WERI-Rb-1 (cell line): ENCODE results near the gene U2AF1L4.

Experiments used
- DNase-seq: peaks from one replicate; pipeline ENCODE4 v3.0.0-alpha.2; 2020
- H3K27ac ChIP-seq: fragments of 250-450 bp; sonication (Bioruptor Pico); 2 replicates; pipeline ENCODE4 v1.5.1; 2020; ENCODE audit warnings: mild to moderate bottlenecking, moderate library complexity
- H3K27me3 ChIP-seq: fragments of 250-450 bp; sonication (Bioruptor Pico); 2 replicates; pipeline ENCODE4 v1.5.1; 2021; ENCODE audit warnings: mild to moderate bottlenecking, low read depth, moderate library complexity; ENCODE audit not compliant: insufficient read depth, severe bottlenecking
- H3K36me3 ChIP-seq: fragments of 250-450 bp; sonication (Bioruptor Pico); 2 replicates; pipeline ENCODE4 v1.5.1; 2020; ENCODE audit warnings: mild to moderate bottlenecking, moderate library complexity
- H3K4me3 ChIP-seq: 2 replicates; pipeline ENCODE4 v1.5.1; 2011; ENCODE audit warnings: low read depth, mild to moderate bottlenecking, control low read depth, low read length
- H3K9me3 ChIP-seq: fragments of 250-450 bp; sonication (Bioruptor Pico); 2 replicates; pipeline ENCODE4 v1.5.1; 2021; ENCODE audit warnings: mild to moderate bottlenecking, moderate library complexity; ENCODE audit not compliant: severe bottlenecking
- TF ChIP-seq, protein P1 (sequence below): IDR thresholded peaks from 2 replicates; pipeline ENCODE4 v1.5.1; 2011; ENCODE audit warnings: low read depth, mild to moderate bottlenecking, control low read depth, inconsistent platforms, low read length

The U2AF1L4 gene

DNA sequence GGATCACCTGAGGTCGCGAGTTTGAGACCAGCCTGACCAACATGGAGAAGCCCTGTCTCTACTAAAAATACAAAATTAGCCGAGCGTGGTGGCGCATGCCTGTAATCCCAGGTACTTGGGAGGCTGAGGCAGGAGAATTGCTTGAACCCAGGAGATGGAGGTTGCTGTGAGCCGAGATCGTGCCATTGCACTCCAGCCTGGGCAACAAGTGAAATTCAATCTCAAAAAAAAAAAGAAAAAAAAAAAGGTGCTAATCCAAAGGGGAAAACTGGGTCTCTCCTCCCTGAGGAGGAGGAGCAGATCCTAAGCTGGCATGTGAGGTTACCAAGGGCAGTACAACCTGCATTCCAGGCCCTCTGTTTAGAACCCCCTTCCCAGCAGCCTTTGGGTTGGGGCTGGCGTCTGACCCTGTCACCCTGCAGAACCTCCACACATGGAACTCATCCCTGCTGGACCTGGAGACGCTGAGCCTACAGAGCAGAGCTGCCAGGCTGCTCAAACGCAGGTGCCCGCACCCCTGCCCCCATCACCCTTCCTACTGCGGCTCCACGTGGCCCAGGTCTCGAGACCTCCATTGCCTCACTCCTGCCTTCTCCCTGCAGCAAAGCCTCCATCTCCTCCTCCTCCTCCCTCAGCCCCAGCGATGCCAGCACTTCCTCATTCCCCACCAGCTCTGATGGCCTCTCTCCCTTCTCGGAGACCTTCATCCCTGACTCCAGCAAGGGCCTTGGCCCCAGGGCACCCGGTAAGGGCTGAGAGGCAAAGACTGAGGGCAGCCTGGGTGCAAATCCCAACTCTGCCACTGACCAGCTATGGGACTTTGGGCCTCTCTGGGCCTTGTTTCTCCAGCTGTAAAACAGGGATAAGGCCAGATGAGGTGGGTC, 19.5 kb upstream of the U2AF1L4 start:
- Histone ChIP-seq H3K9me3 (no peaks in the 10 kb centered on the region), H3K4me3 (no peak overlapping the region), H3K27me3 (no peaks in the 10 kb centered on the region), H3K27ac (no peak overlapping the region), H3K36me3 (peaks cover 61% of the 10 kb centered on the region)
- DNase-seq = no peak
- TF ChIP-seq, protein P1, sequence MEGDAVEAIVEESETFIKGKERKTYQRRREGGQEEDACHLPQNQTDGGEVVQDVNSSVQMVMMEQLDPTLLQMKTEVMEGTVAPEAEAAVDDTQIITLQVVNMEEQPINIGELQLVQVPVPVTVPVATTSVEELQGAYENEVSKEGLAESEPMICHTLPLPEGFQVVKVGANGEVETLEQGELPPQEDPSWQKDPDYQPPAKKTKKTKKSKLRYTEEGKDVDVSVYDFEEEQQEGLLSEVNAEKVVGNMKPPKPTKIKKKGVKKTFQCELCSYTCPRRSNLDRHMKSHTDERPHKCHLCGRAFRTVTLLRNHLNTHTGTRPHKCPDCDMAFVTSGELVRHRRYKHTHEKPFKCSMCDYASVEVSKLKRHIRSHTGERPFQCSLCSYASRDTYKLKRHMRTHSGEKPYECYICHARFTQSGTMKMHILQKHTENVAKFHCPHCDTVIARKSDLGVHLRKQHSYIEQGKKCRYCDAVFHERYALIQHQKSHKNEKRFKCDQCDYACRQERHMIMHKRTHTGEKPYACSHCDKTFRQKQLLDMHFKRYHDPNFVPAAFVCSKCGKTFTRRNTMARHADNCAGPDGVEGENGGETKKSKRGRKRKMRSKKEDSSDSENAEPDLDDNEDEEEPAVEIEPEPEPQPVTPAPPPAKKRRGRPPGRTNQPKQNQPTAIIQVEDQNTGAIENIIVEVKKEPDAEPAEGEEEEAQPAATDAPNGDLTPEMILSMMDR = no peak

DNA sequence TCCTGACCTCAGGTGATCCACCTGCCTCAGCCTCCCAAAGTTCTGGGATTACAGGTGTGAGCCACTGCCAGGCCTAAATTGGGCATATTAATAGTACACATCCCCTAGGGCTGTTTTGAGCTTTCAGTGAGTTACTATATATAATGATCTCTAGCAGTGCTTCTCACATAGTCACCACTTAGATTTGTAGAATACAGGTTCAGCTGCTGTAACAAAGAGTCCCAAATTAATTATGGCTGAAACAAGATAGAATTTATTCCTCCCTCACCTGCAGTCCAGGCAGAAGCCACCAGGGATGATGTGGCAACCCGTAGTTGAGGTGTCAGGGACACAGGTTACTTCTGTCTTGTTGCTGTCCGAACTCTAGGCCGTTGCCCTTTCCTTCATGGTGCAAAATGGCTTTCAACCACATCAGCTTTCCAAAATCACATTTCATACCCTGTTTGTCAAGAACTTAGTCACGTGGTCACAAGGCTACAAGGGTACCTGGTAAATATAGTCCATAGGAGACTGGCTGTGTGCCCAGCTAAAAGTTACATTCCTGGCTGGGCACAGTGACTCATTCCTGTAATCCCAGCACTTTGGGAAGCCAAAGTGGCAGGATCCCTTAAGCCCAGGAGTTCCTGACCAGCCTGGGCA, 15.6 kb upstream of the U2AF1L4 start:
- no peak overlapping the region for H3K27ac ChIP-seq
- no peak for DNase-seq
- peaks cover 53% of the 10 kb centered on the region for H3K36me3 ChIP-seq
- TF ChIP-seq, protein P1 = no peak
- H3K9me3 ChIP-seq = no peaks in the 10 kb centered on the region
- no peaks in the 10 kb centered on the region for H3K27me3 ChIP-seq
- no peak overlapping the region for H3K4me3 ChIP-seq

DNA sequence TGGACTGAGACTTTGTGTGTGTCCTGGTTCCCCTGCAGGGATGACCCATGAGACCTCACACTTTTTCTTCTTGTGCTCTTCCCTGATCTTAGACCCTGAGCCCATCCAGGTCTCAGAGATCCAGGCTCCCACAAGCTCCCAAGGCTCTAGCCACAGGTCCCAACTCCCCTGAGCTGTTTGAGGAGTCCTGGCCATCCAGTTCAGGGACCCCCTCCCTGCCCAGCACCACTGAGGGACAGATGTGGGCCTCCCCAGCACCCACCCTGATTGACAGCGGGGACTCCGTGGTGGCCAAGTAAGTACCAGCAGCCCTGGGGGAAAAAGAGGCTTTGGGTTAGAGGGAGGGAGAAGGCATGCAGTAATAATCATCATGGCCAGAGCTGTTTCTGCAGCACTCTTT, 14.5 kb upstream of the U2AF1L4 start:
- TF ChIP-seq, protein P1 = no peak
- DNase-seq = no peak
- H3K27ac ChIP-seq = no peak overlapping the region
- H3K36me3 ChIP-seq = peaks cover 42% of the 10 kb centered on the region
- H3K9me3 ChIP-seq = no peaks in the 10 kb centered on the region
- no peaks in the 10 kb centered on the region for H3K27me3 ChIP-seq
- no peak overlapping the region for H3K4me3 ChIP-seq

DNA sequence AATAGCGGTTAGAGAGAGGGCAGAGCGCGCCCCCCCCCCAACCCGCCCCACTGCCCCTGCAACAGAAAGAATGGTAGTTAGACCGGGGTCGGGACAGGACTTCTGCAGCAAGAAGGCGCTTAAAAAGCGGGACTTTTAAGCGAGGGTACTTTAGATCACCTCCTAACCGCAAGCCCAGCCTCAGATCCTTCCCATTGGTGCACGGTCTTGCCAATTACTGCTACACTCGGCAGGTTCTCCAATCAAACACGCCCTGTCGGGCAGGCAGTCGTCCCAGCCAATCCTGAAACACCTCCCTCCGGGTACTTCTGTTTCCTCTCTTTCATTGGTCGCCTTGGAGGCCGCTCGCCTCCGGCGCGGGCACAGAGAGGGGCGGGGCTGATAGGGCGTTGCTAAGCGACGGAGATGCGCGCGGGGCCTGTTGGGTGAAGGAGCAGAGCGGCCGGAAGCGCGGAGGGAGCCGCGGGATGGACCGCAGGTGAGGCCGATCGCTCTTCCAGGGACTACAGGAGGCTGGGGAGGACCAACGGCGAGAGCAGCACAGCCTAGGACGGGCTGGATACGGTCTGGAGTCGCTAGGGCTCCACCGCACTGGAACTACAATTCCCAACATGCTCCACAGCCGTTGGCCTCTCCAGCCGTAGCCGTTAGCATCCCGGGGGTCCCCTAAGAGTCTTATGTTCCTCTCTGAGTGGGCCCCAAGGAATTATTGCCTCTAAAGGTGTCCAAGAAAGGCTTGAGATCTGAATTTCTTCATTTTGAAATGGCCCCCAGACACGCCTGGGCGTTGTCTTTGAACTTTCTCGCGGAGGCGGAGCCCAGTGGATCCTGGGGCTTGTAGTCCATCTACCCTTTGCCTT, 12.8 kb upstream of the U2AF1L4 start, which contains the start of gene PROSER3:
PROSER3 (plus strand) TSS at position 428 of the 860 bp plus-strand sequence; CDS start at position 468, 40 bp downstream.
- Histone ChIP-seq H3K36me3 (peaks cover 48% of the 10 kb centered on the region), H3K27ac (peak within 1 kb of the TSS; percentile 97), H3K27me3 (no peaks in the 10 kb centered on the region), H3K4me3 (peak within 1 kb of the TSS; percentile 100), H3K9me3 (no peaks in the 10 kb centered on the region)
- TF ChIP-seq, protein P1 = no peak
- peak; percentile 99 for DNase-seq

DNA sequence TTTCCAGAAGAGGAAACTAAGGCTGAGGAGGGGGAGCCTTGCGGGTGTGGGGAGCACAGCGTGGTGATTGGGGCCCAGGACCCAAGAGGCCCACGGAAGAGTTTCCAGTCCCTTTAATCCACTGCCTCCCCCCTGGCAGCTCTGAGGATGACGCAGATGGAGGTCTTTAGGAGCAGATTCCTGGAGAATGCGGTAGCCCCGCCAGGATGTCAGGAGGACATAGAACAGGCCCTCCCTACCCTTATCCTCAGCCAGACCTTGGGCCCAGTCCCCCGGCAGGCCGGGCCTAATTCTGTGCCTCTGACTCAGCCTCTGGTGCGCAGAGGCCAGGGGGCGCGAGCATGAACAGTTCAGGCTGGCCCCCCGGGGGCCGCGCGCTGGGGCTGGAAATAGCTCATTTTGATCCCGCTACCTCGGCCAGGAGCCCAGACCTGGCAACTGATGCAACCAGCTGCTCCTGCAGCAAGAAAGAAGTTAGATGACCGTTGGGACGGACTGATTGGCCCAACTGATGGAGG, 12.1 kb upstream of the U2AF1L4 start:
- DNase-seq = peak; percentile 60
- Histone ChIP-seq H3K27ac (peak overlapping the region; percentile 97), H3K36me3 (peaks cover 54% of the 10 kb centered on the region), H3K9me3 (no peaks in the 10 kb centered on the region), H3K27me3 (no peaks in the 10 kb centered on the region), H3K4me3 (peak overlapping the region; percentile 100)
- TF ChIP-seq, protein P1 = no peak
